RWPE2 (cell line): ENCODE results near the gene HIRA.

Experiments
- ATAC-seq: fragments of 200-7000 bp; cut with Tn5 transposase; 3 replicates; pipeline ENCODE4 v1.9.1; 2021; ENCODE audit warnings: low read depth
- DNase-seq: peaks from one replicate; pipeline ENCODE4 v3.0.0-alpha.2; 2020; ENCODE audit warnings: low spot score
- H3K27ac ChIP-seq: fragments of 450-650 bp; 2 replicates; pipeline ENCODE4 v1.5.1; 2017; ENCODE audit warnings: mild to moderate bottlenecking; ENCODE audit not compliant: poor library complexity, severe bottlenecking
- H3K27me3 ChIP-seq: fragments of 250-450 bp; sonication (Bioruptor Pico); 2 replicates; pipeline ENCODE4 v1.5.1; 2021; ENCODE audit warnings: mild to moderate bottlenecking, moderate library complexity; ENCODE audit not compliant: insufficient read depth, poor library complexity, severe bottlenecking
- H3K36me3 ChIP-seq: fragments of 250-450 bp; sonication (Bioruptor Pico); 2 replicates; pipeline ENCODE4 v1.5.1; 2020; ENCODE audit warnings: low read depth, mild to moderate bottlenecking, moderate library complexity
- H3K4me1 ChIP-seq: fragments of 250-450 bp; sonication (Bioruptor Pico); 2 replicates; pipeline ENCODE4 v1.5.1; 2021; ENCODE audit warnings: mild to moderate bottlenecking, moderate library complexity; ENCODE audit not compliant: insufficient read depth, poor library complexity, severe bottlenecking
- H3K4me3 ChIP-seq: fragments of 250-450 bp; sonication (Bioruptor Pico); 2 replicates; pipeline ENCODE4 v1.5.1; 2021; ENCODE audit warnings: mild to moderate bottlenecking, moderate library complexity; ENCODE audit not compliant: severe bottlenecking
- H3K9me3 ChIP-seq: fragments of 250-450 bp; sonication (Bioruptor Pico); 2 replicates; pipeline ENCODE4 v1.5.1; 2021; ENCODE audit warnings: mild to moderate bottlenecking, moderate library complexity; ENCODE audit not compliant: severe bottlenecking
- TF ChIP-seq, protein P1 (sequence below): fragments of 450-650 bp; IDR thresholded peaks from one replicate; pipeline ENCODE4 v1.5.1; 2017; ENCODE audit warnings: mild to moderate bottlenecking, moderate library complexity; ENCODE audit not compliant: poor library complexity, severe bottlenecking

HIRA gene

DNA sequence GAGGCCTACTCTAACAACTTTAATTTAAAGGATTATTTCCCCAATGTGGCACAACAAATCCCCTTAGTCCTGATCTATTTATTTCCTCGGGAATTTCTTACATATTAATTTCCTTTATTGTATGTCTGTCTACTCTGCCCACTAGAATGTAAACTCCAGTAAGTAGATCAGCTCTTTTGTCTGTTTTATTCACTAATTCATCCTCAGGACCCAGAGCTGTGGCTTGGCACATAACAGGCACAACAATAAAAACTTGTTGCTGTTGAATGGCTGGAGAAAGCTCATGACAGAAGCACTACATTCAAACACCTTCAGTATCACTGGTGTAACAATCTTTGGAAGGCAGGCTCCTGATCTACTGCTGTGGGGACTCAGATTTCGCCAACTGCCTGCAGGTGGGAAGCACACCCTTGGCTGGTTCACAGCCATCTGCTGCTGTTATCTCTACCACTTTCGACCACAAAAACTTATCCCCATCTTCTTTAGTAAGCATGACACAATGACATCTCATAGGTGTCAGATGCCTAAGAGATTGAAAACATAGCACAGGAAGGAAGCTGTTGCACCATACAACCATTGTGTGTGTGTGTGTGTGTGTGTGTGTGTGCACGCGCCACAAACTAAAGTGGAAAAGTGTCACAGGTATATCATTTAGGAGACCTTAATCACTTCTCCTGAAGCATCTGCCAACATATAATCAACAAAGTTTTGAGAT, 11.9 kb downstream of the HIRA start:
- TF ChIP-seq, protein P1, sequence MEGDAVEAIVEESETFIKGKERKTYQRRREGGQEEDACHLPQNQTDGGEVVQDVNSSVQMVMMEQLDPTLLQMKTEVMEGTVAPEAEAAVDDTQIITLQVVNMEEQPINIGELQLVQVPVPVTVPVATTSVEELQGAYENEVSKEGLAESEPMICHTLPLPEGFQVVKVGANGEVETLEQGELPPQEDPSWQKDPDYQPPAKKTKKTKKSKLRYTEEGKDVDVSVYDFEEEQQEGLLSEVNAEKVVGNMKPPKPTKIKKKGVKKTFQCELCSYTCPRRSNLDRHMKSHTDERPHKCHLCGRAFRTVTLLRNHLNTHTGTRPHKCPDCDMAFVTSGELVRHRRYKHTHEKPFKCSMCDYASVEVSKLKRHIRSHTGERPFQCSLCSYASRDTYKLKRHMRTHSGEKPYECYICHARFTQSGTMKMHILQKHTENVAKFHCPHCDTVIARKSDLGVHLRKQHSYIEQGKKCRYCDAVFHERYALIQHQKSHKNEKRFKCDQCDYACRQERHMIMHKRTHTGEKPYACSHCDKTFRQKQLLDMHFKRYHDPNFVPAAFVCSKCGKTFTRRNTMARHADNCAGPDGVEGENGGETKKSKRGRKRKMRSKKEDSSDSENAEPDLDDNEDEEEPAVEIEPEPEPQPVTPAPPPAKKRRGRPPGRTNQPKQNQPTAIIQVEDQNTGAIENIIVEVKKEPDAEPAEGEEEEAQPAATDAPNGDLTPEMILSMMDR = no peak
- ATAC-seq = no peak
- no peaks in the 10 kb centered on the region for H3K9me3 ChIP-seq
- H3K4me1 ChIP-seq = no peaks in the 10 kb centered on the region
- H3K4me3 ChIP-seq = no peak overlapping the region
- H3K27ac ChIP-seq = no peak overlapping the region
- no peaks in the 10 kb centered on the region for H3K27me3 ChIP-seq
- DNase-seq = no peak
- no peaks in the 10 kb centered on the region for H3K36me3 ChIP-seq

DNA sequence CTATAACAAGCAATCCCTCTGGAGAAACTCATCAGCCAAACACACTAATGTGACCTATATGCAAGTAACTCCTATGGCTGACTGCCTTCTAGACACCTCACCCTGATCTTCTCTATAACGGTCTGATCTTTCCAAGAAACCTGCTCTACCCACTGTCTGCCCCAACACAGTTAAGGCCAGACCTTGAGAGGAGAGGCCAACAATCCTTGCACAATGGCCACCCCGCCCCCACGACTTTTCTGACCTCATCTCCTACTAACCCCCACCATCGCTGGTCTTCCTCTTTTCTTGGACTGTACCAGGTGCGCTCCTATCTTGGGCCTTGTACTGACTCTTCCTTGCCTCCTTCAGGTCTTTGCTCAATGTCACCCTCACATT, 12.5 kb downstream of the HIRA start:
- Histone ChIP-seq H3K36me3 (no peaks in the 10 kb centered on the region), H3K27ac (no peak overlapping the region), H3K4me3 (no peak overlapping the region), H3K9me3 (no peaks in the 10 kb centered on the region), H3K27me3 (no peaks in the 10 kb centered on the region), H3K4me1 (no peaks in the 10 kb centered on the region)
- ATAC-seq (no peak), DNase-seq (no peak)
- TF ChIP-seq, protein P1 = no peak

DNA sequence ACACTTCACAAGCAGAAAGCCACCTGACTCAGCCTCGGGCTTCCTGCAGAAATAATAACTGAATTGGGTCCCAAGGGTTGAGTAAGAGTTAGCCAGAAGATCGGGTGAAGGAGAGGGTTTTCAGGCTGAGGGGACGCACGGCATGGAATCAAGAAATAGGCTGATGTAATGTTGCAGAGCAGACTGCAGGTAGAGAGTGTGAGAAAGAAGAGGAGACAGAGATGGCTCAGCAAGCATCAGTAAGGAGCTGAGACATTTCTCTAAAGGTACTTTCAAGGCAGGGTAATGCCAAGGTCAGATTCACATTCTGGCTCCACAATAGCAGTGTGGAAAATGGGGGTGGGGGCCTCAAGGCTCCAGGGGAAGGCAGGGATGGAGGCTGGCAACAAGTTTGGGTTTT, 18.6 kb downstream of the HIRA start:
- Histone ChIP-seq H3K36me3 (peaks cover 30% of the 10 kb centered on the region), H3K4me1 (no peaks in the 10 kb centered on the region), H3K4me3 (no peak overlapping the region), H3K27ac (no peak overlapping the region), H3K27me3 (no peaks in the 10 kb centered on the region), H3K9me3 (no peaks in the 10 kb centered on the region)
- TF ChIP-seq, protein P1 = no peak
- DNase-seq = no peak
- ATAC-seq = no peak

DNA sequence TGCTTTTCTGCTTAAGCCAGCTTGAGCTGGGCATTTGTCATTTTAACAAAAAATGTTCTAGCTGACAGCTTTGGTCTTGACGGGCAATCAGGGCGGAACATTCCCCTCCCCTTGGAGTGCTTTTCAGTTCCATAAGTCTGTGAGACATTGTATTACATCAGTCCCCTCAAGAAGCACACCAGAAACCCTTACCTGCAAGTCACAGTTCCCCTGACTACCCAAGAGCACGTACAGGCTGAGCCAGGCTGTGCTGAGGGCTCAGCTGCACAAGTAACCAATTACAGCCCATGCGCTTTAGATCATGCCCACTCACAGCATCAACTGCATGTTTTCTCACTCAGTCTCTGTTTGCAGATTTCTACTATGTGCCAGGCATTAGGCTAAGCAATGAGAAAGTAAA, 19.1 kb downstream of the HIRA start:
- Histone ChIP-seq H3K4me1 (no peaks in the 10 kb centered on the region), H3K27me3 (no peaks in the 10 kb centered on the region), H3K27ac (no peak overlapping the region), H3K4me3 (no peak overlapping the region), H3K9me3 (no peaks in the 10 kb centered on the region), H3K36me3 (peaks cover 34% of the 10 kb centered on the region)
- TF ChIP-seq, protein P1 = no peak
- ATAC-seq (no peak), DNase-seq (no peak)

DNA sequence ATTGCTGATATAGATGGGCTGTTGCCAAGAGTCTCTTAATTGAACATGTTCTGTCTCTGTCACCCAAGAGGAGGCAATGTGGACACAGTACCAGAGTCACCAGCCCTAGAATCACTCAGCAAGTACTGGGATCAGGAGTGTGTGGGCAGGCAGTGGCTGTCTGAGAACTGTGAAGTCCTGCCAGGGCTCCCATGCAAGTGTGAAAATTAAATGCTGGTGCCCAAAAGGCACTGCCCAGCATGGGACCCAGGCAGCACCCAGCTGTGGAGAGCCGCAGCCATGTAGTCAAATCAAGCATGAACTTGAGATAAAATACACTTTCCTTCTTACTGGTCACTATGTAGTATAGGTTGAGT, 19.9 kb downstream of the HIRA start:
- Histone ChIP-seq H3K9me3 (no peaks in the 10 kb centered on the region), H3K27ac (no peak overlapping the region), H3K27me3 (no peaks in the 10 kb centered on the region), H3K36me3 (peaks cover 42% of the 10 kb centered on the region), H3K4me1 (no peaks in the 10 kb centered on the region), H3K4me3 (no peak overlapping the region)
- ATAC-seq (no peak), DNase-seq (no peak)
- TF ChIP-seq, protein P1 = no peak
